CD4-positive, alpha-beta T cell (primary cell): ENCODE measurements around the gene SCGB1D2. TPM values are rescaled to one million over a fixed set of nuclear protein-coding genes. Genes with fewer than 3 reads are reported as not detected.

ENCODE experiments used
- ATAC-seq: fragments of 200-7000 bp; cut with Tn5 transposase; one replicate; pipeline ENCODE4 v1.10.0; 2022; ENCODE audit warnings: mild to moderate bottlenecking; ENCODE audit not compliant: poor library complexity
- CTCF ChIA-PET: fragments of 350-600 bp; sonication (Branson Sonifier 250); formaldehyde crosslinking; loops from one replicate; lab custom pipeline; 2021; ENCODE audit warnings: antibody characterized with exemption, inconsistent platforms; lab: Charles Lee
- POLR2A ChIA-PET: fragments of 350-600 bp; sonication (Branson Sonifier 250); formaldehyde crosslinking; loops from one replicate; lab custom pipeline; 2021; ENCODE audit warnings: antibody characterized with exemption, inconsistent platforms; lab: Charles Lee
- DNase-seq, 14 experiments: peaks; one replicate each; pipeline ENCODE4 v3.0.0-alpha.2; 2013 to 2020; ENCODE audit warnings: mixed read lengths in 2 of 14
- H3K27ac ChIP-seq, 2 donors: one replicate each; pipeline versions ENCODE4 v1.5.1 to v1.7.0; 2013; ENCODE audit warnings: low read length in 2 of 2, low read depth in 1 of 2, mild to moderate bottlenecking in 1 of 2
- H3K27me3 ChIP-seq, 2 experiments: 1 replicate in 1 of 2; 2 replicates in 1 of 2; pipeline versions ENCODE4 v1.6.1 to v1.7.0; 2013; ENCODE audit warnings: low read length in 2 of 2, control low read depth in 1 of 2, mild to moderate bottlenecking in 1 of 2, moderate library complexity in 1 of 2; ENCODE audit not compliant: insufficient read depth in 2 of 2, control insufficient read depth in 1 of 2
- H3K36me3 ChIP-seq: one replicate; pipeline ENCODE4 v1.6.1; 2013; ENCODE audit warnings: low read length, control low read depth; ENCODE audit not compliant: insufficient read depth
- H3K4me1 ChIP-seq: one replicate; pipeline ENCODE4 v1.6.1; 2013; ENCODE audit warnings: low read length, control low read depth; ENCODE audit not compliant: insufficient read depth
- H3K4me3 ChIP-seq: one replicate; pipeline ENCODE4 v1.5.1; 2013; ENCODE audit warnings: mild to moderate bottlenecking, low read length, moderate library complexity
- H3K9me3 ChIP-seq, 2 experiments: 1 replicate in 1 of 2; 2 replicates in 1 of 2; pipeline versions ENCODE4 v1.6.1 to v1.7.0; 2013; ENCODE audit warnings: low read length in 2 of 2, mild to moderate bottlenecking in 2 of 2, control low read depth in 1 of 2, moderate library complexity in 1 of 2; ENCODE audit not compliant: control insufficient read depth in 1 of 2, insufficient read depth in 1 of 2
- H3K27ac Mint-ChIP-seq: one replicate; pipeline ENCODE4 v1.8.0; 2020; ENCODE audit warnings: mixed read lengths
- H3K27me3 Mint-ChIP-seq: one replicate; pipeline ENCODE4 v1.8.0; 2021; ENCODE audit warnings: mixed read lengths
- H3K36me3 Mint-ChIP-seq: one replicate; pipeline ENCODE4 v1.8.0; 2021; ENCODE audit warnings: low read depth, mixed read lengths
- H3K4me1 Mint-ChIP-seq: one replicate; pipeline ENCODE4 v1.8.0; 2021; ENCODE audit warnings: low read depth, mixed read lengths
- H3K4me3 Mint-ChIP-seq: one replicate; pipeline ENCODE4 v1.8.0; 2020; ENCODE audit warnings: mild to moderate bottlenecking, mixed read lengths
- H3K9me3 Mint-ChIP-seq: one replicate; pipeline ENCODE4 v1.8.0; 2020; ENCODE audit warnings: mixed read lengths
- CTCF ChIP-seq: fragments of 200-600 bp; IDR thresholded peaks from one replicate; pipeline ENCODE4 v1.8.0; 2022; ENCODE audit warnings: antibody characterized with exemption, mild to moderate bottlenecking
- intact Hi-C, 2 experiments: fragments of 100-400 bp; cut with DNase I in 1 of 2; cut with micrococcal nuclease in 1 of 2; formaldehyde crosslinking; loops; one replicate each; pipeline versions ENCODE4 v1.15.1 to v1.9.0; 2023 to 2025; cut with DNase I, micrococcal nuclease
- total RNA-seq, 174 experiments: library from RNA in 2 of 174; stranded (reverse) in 2 of 174; gene quantifications; one replicate each; pipeline ENCODE4 v1.2.3 and lab custom pipeline; 2021 to 2026

Gene SCGB1D2
- total RNA-seq, 2 experiments from 2014 or later = not detected

GRCh38 chr11:62238151-62238550 lies 3.9 kb upstream of the SCGB1D2 start:
- H3K4me3 ChIP-seq = no peak overlapping the region
- TF ChIP-seq CTCF = no peak
- Mint-ChIP-seq H3K4me1 (no peaks in the 10 kb centered on the region), H3K27me3 (peaks cover 56% of the 10 kb centered on the region), H3K9me3 (no peaks in the 10 kb centered on the region), H3K4me3 (no peak overlapping the region), H3K36me3 (no peaks in the 10 kb centered on the region), H3K27ac (no peak overlapping the region)
- H3K9me3 ChIP-seq = peaks cover 0 to 3% of the 10 kb centered on the region in 2 experiments
- H3K27ac ChIP-seq = no peak overlapping the region
- ChIA-PET POLR2A (no interaction called here), CTCF (no interaction called here)
- ATAC-seq (no peak), DNase-seq (no peak)
- H3K36me3 ChIP-seq = no peaks in the 10 kb centered on the region
- no peaks in the 10 kb centered on the region for H3K4me1 ChIP-seq
- intact Hi-C loops = no loop called here
- peaks cover 4 to 31% of the 10 kb centered on the region in 2 experiments for H3K27me3 ChIP-seq

GRCh38 chr11:62241095-62241494 lies 944 bp upstream of the SCGB1D2 start:
- DNase-seq (no peak), ATAC-seq (no peak)
- Mint-ChIP-seq H3K4me3 (no peak overlapping the region), H3K9me3 (no peaks in the 10 kb centered on the region), H3K27ac (no peak overlapping the region), H3K27me3 (peaks cover 48% of the 10 kb centered on the region), H3K36me3 (no peaks in the 10 kb centered on the region), H3K4me1 (no peaks in the 10 kb centered on the region)
- Histone ChIP-seq H3K36me3 (no peaks in the 10 kb centered on the region), H3K4me3 (no peak overlapping the region), H3K27ac (no peak overlapping the region), H3K4me1 (no peaks in the 10 kb centered on the region), H3K27me3 (peaks cover 6 to 32% of the 10 kb centered on the region in 2 experiments), H3K9me3 (peaks cover 0 to 3% of the 10 kb centered on the region in 2 experiments)
- intact Hi-C loops = no loop called here
- TF ChIP-seq CTCF = no peak
- POLR2A ChIA-PET = no interaction called here
- CTCF ChIA-PET = no interaction called here

- H3K4me1 ChIP-seq = no peaks in the 10 kb centered on the region
- H3K4me3 Mint-ChIP-seq = no peak overlapping the region
- H3K27me3 ChIP-seq = peaks cover 8 to 26% of the 10 kb centered on the region in 2 experiments
- no peak for ATAC-seq
- ChIA-PET CTCF (no interaction called here), POLR2A (no interaction called here)
- no peak for DNase-seq
- intact Hi-C loops = no loop called here
- peaks cover 2% of the 10 kb centered on the region for H3K9me3 Mint-ChIP-seq
- peaks cover 40% of the 10 kb centered on the region for H3K27me3 Mint-ChIP-seq
- no peak for TF ChIP-seq CTCF
- H3K9me3 ChIP-seq = peaks cover 5 to 8% of the 10 kb centered on the region in 2 experiments
- H3K36me3 Mint-ChIP-seq = no peaks in the 10 kb centered on the region
- H3K4me3 ChIP-seq = no peak overlapping the region
- H3K4me1 Mint-ChIP-seq = no peaks in the 10 kb centered on the region
- H3K36me3 ChIP-seq = no peaks in the 10 kb centered on the region
- H3K27ac Mint-ChIP-seq = no peak overlapping the region
- H3K27ac ChIP-seq = no peak overlapping the region
These were observed 3.3 kb downstream of the SCGB1D2 start for GRCh38 chr11:62245271-62245753.
